Neural progenitor cell (in vitro differentiated cells): ENCODE results near the gene ZAR1. TPM values are rescaled to one million over a fixed set of nuclear protein-coding genes. Genes with fewer than 3 reads are reported as not detected.

ENCODE experiments used
- DNase-seq: peaks from one replicate; pipeline ENCODE4 v3.0.0-alpha.2; 2016; ENCODE audit warnings: low spot score
- H2AFZ ChIP-seq: fragments of 200-600 bp; sonication (generic); replicated peaks from 2 replicates; pipeline ENCODE4 v1.6.1; 2016; ENCODE audit warnings: antibody characterized with exemption
- H3F3A ChIP-seq: fragments of 200-600 bp; sonication (generic); 2 replicates; pipeline ENCODE4 v1.6.1; 2016; ENCODE audit warnings: antibody characterized with exemption, low read depth
- H3K27ac ChIP-seq: fragments of 200-600 bp; sonication (generic); 2 replicates; pipeline ENCODE4 v1.5.1; 2016; ENCODE audit warnings: mild to moderate bottlenecking
- H3K27me3 ChIP-seq: fragments of 200-600 bp; sonication (generic); 2 replicates; pipeline ENCODE4 v1.6.1; 2016; ENCODE audit warnings: mild to moderate bottlenecking, moderate library complexity
- H3K36me3 ChIP-seq: fragments of 200-600 bp; sonication (generic); 2 replicates; pipeline ENCODE4 v1.5.1; 2016
- H3K4me1 ChIP-seq: fragments of 200-600 bp; sonication (generic); 2 replicates; pipeline ENCODE4 v1.6.1; 2016; ENCODE audit warnings: mixed run types
- H3K4me2 ChIP-seq: fragments of 200-600 bp; sonication (generic); 2 replicates; pipeline ENCODE4 v1.6.1; 2016
- H3K4me3 ChIP-seq: fragments of 200-600 bp; sonication (generic); 2 replicates; pipeline ENCODE4 v1.5.1; 2016
- H3K79me2 ChIP-seq: fragments of 200-600 bp; sonication (generic); 2 replicates; pipeline ENCODE4 v1.6.1; 2016; ENCODE audit warnings: low read depth
- H3K9ac ChIP-seq: fragments of 200-600 bp; sonication (generic); 2 replicates; pipeline ENCODE4 v1.6.1; 2016
- H3K9me3 ChIP-seq: fragments of 200-600 bp; sonication (generic); 2 replicates; pipeline ENCODE4 v1.5.1; 2016; ENCODE audit warnings: low read depth
- H4K20me1 ChIP-seq: fragments of 200-600 bp; sonication (generic); 2 replicates; pipeline ENCODE4 v1.6.1; 2016; ENCODE audit warnings: low read depth
- H3K27ac Mint-ChIP-seq: 3 replicates; pipeline ENCODE4 v1.8.0; 2021; ENCODE audit warnings: mixed read lengths
- H3K27me3 Mint-ChIP-seq: 2 replicates; pipeline ENCODE4 v1.8.0; 2022; ENCODE audit warnings: low read depth, mild to moderate bottlenecking, inconsistent platforms, moderate library complexity, mixed read lengths; ENCODE audit not compliant: insufficient read depth
- H3K36me3 Mint-ChIP-seq: 3 replicates; pipeline ENCODE4 v1.8.0; 2021; ENCODE audit warnings: mixed read lengths
- H3K4me1 Mint-ChIP-seq: 3 replicates; pipeline ENCODE4 v1.8.0; 2021; ENCODE audit warnings: mixed read lengths
- H3K4me3 Mint-ChIP-seq: 3 replicates; pipeline ENCODE4 v1.8.0; 2021; ENCODE audit warnings: mild to moderate bottlenecking, moderate library complexity, mixed read lengths
- H3K9me3 Mint-ChIP-seq: 3 replicates; pipeline ENCODE4 v1.8.0; 2020; ENCODE audit warnings: mixed read lengths
- EZH2 ChIP-seq: fragments of 200-600 bp; sonication (generic); IDR thresholded peaks from 2 replicates; pipeline ENCODE4 v1.6.1; 2017; ENCODE audit warnings: antibody characterized with exemption, mild to moderate bottlenecking, moderate library complexity
- EZH2phosphoT487 ChIP-seq: fragments of 200-600 bp; sonication (generic); IDR thresholded peaks from 2 replicates; pipeline ENCODE4 v1.6.1; 2017; ENCODE audit warnings: antibody characterized with exemption
- total RNA-seq: library from RNA; depleted of rRNA; stranded (reverse); fragments of >200 nt; gene quantifications from 2 replicates; pipeline ENCODE4 v1.2.3, GENCODE V29; 2015; ENCODE audit warnings: low replicate concordance
- TF ChIP-seq, protein P1 (sequence below): fragments of 200-600 bp; sonication (generic); IDR thresholded peaks from 2 replicates; pipeline ENCODE4 v1.5.1; 2017; ENCODE audit warnings: antibody characterized with exemption, mild to moderate bottlenecking

The ZAR1 gene
- total RNA-seq, 1 donor from 2014 or later, result not detected

DNA sequence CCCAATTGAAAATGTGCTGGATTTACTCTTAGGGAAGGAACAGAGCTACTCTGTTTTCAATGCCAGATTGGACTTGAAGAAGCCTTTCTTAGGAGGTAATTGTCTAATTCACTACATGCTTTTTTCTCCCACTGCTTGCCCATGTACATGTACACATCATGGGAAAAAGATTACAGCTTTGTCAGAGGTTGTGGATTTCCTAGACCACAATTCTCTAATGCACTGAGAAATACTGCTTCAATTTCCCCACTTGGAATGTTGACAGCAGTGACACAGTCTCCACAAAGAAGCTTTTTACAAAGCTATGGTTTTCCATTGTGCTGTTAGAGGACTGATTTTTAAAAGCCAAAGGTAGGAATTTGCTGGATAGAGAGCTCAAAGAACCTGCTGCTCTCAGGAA is 19.5 kb downstream of the ZAR1 start:
- TF ChIP-seq, protein P1, sequence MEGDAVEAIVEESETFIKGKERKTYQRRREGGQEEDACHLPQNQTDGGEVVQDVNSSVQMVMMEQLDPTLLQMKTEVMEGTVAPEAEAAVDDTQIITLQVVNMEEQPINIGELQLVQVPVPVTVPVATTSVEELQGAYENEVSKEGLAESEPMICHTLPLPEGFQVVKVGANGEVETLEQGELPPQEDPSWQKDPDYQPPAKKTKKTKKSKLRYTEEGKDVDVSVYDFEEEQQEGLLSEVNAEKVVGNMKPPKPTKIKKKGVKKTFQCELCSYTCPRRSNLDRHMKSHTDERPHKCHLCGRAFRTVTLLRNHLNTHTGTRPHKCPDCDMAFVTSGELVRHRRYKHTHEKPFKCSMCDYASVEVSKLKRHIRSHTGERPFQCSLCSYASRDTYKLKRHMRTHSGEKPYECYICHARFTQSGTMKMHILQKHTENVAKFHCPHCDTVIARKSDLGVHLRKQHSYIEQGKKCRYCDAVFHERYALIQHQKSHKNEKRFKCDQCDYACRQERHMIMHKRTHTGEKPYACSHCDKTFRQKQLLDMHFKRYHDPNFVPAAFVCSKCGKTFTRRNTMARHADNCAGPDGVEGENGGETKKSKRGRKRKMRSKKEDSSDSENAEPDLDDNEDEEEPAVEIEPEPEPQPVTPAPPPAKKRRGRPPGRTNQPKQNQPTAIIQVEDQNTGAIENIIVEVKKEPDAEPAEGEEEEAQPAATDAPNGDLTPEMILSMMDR, result no peak
- TF ChIP-seq EZH2phosphoT487 (no peak), EZH2 (no peak)
- H3K4me3 ChIP-seq, result no peak overlapping the region
- no peaks in the 10 kb centered on the region for H3K9me3 ChIP-seq
- no peak overlapping the region for H3K27ac ChIP-seq
- no peak overlapping the region for H3K4me3 Mint-ChIP-seq
- no peaks in the 10 kb centered on the region for H3K27me3 ChIP-seq
- H3K9me3 Mint-ChIP-seq, result no peaks in the 10 kb centered on the region
- H2AFZ ChIP-seq, result no peak overlapping the region
- no peaks in the 10 kb centered on the region for H3F3A ChIP-seq
- H3K9ac ChIP-seq, result no peak overlapping the region
- H3K4me1 ChIP-seq, result no peaks in the 10 kb centered on the region
- no peaks in the 10 kb centered on the region for H3K79me2 ChIP-seq
- DNase-seq, result no peak
- peaks cover 30% of the 10 kb centered on the region for H3K36me3 Mint-ChIP-seq
- no peak overlapping the region for H3K27ac Mint-ChIP-seq
- H3K27me3 Mint-ChIP-seq, result no peaks in the 10 kb centered on the region
- no peaks in the 10 kb centered on the region for H3K4me1 Mint-ChIP-seq
- no peak overlapping the region for H3K4me2 ChIP-seq
- H3K36me3 ChIP-seq, result peaks cover 20% of the 10 kb centered on the region
- H4K20me1 ChIP-seq, result no peaks in the 10 kb centered on the region

DNA sequence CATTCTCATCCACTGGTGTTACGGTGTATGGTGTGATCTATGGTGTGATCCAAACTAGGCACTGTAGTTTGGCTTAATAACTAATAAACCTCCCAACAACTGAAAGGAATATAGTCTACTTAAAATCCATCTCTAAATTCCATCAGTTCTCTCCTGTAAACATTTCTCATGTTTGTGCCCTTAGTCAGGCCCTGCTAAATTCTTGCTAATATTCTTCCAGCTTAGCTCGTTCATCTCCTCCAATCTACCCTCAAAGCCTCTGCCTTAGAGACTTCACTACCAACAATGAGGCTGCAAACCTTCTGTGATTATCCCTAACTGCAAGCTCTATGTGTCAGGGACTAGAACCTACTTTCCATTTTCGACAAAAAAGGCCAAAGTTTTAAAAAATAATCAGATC is 28.1 kb downstream of the ZAR1 start:
- H3K27ac Mint-ChIP-seq, result no peak overlapping the region
- Histone ChIP-seq H2AFZ (no peak overlapping the region), H4K20me1 (no peaks in the 10 kb centered on the region), H3K27ac (no peak overlapping the region), H3K4me3 (no peak overlapping the region), H3K4me1 (no peaks in the 10 kb centered on the region), H3K27me3 (no peaks in the 10 kb centered on the region), H3K36me3 (peaks cover 19% of the 10 kb centered on the region), H3F3A (no peaks in the 10 kb centered on the region), H3K4me2 (no peak overlapping the region), H3K79me2 (no peaks in the 10 kb centered on the region), H3K9me3 (no peaks in the 10 kb centered on the region), H3K9ac (no peak overlapping the region)
- H3K36me3 Mint-ChIP-seq, result peaks cover 41% of the 10 kb centered on the region
- H3K4me3 Mint-ChIP-seq, result no peak overlapping the region
- H3K9me3 Mint-ChIP-seq, result no peaks in the 10 kb centered on the region
- no peak for TF ChIP-seq EZH2phosphoT487
- DNase-seq, result no peak
- H3K4me1 Mint-ChIP-seq, result no peaks in the 10 kb centered on the region
- H3K27me3 Mint-ChIP-seq, result no peaks in the 10 kb centered on the region

DNA sequence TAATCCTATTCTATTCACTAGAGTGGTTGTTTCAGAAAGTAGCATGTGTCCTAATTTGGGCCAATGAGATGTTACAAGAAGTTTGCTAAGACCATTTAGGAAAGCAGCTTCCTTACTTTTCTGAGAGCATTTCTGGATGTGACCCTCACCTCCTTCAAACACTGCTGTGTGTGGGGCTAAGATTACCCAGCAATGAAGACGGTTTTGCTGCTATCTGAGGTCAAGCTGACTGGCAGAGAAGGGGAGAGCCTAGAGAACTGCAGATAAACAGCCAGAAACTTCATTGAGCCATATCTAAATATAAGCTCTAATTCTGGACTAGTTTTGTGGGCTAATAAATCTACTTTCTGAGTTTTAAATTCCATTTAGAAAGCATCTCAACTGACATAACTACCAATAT is 36.4 kb downstream of the ZAR1 start:
- Histone ChIP-seq H3K4me3 (no peak overlapping the region), H3K27ac (no peak overlapping the region), H3K36me3 (peaks cover 32% of the 10 kb centered on the region), H2AFZ (no peak overlapping the region), H3K4me2 (no peak overlapping the region), H3K79me2 (no peaks in the 10 kb centered on the region), H3K27me3 (no peaks in the 10 kb centered on the region), H3K9ac (no peak overlapping the region), H3F3A (no peaks in the 10 kb centered on the region), H3K9me3 (no peaks in the 10 kb centered on the region), H4K20me1 (no peaks in the 10 kb centered on the region), H3K4me1 (no peaks in the 10 kb centered on the region)
- no peaks in the 10 kb centered on the region for H3K9me3 Mint-ChIP-seq
- TF ChIP-seq, protein P1, result no peak
- no peak for TF ChIP-seq EZH2
- TF ChIP-seq EZH2phosphoT487, result no peak
- H3K4me1 Mint-ChIP-seq, result no peaks in the 10 kb centered on the region
- DNase-seq, result no peak
- no peak overlapping the region for H3K27ac Mint-ChIP-seq
- peaks cover 45% of the 10 kb centered on the region for H3K36me3 Mint-ChIP-seq
- H3K27me3 Mint-ChIP-seq, result no peaks in the 10 kb centered on the region
- H3K4me3 Mint-ChIP-seq, result no peak overlapping the region

DNA sequence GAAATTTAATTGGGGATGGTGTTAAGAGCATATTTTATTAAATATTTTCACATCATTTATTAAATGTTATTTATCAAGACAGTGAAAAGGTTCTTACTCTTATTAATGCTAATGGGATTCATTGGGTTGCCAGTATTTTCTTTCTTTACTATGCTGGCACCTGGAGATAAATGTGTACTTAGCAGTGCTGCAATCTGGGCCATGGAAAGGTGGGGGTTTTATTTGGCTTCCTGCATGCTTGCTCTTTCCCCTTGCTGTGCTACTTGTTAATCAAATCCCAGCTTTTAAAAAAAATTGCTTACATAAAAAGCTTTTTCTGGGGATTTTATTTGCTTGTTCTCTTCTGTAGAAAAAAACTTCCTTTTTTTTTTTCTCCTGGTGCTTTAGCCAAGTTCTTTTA is 48.3 kb downstream of the ZAR1 start:
- no peaks in the 10 kb centered on the region for H3K4me1 ChIP-seq
- TF ChIP-seq EZH2phosphoT487, result no peak
- no peak for TF ChIP-seq EZH2
- TF ChIP-seq, protein P1, result no peak
- Mint-ChIP-seq H3K9me3 (no peaks in the 10 kb centered on the region), H3K27me3 (peaks cover 2% of the 10 kb centered on the region), H3K4me1 (no peaks in the 10 kb centered on the region), H3K4me3 (no peak overlapping the region), H3K27ac (no peak overlapping the region), H3K36me3 (peaks cover 23% of the 10 kb centered on the region)
- H3K4me3 ChIP-seq, result no peak overlapping the region
- H3K9me3 ChIP-seq, result no peaks in the 10 kb centered on the region
- H2AFZ ChIP-seq, result no peak overlapping the region
- peaks cover 25% of the 10 kb centered on the region for H3K36me3 ChIP-seq
- H3F3A ChIP-seq, result peaks cover 4% of the 10 kb centered on the region
- no peaks in the 10 kb centered on the region for H4K20me1 ChIP-seq
- H3K4me2 ChIP-seq, result no peak overlapping the region
- H3K27ac ChIP-seq, result no peak overlapping the region
- DNase-seq, result no peak
- no peak overlapping the region for H3K9ac ChIP-seq
- no peaks in the 10 kb centered on the region for H3K79me2 ChIP-seq
- no peaks in the 10 kb centered on the region for H3K27me3 ChIP-seq
